Prostate gland (tissue), 2 donors: ENCODE data around the gene NRXN3.

Experiments used
- CTCF ChIP-seq, 4 experiments: fragments of 200-600 bp in 2 of 4; fragments of 450-650 bp in 2 of 4; sonication (generic) in 2 of 4; IDR thresholded peaks; 1 replicate in 3 of 4; 2 replicates in 1 of 4; pipeline ENCODE4 v1.5.1; 2016 to 2019; ENCODE audit warnings: antibody characterized with exemption in 4 of 4, mild to moderate bottlenecking in 2 of 4, moderate library complexity in 2 of 4
- POLR2A ChIP-seq: fragments of 450-650 bp; IDR thresholded peaks from one replicate; pipeline ENCODE4 v1.6.1; 2016; ENCODE audit warnings: antibody characterized with exemption, mild to moderate bottlenecking
- POLR2AphosphoS5 ChIP-seq: sonication (generic); formaldehyde crosslinking; IDR thresholded peaks from one replicate; pipeline ENCODE4 v1.6.1; 2017; ENCODE audit warnings: antibody characterized with exemption

DNA sequence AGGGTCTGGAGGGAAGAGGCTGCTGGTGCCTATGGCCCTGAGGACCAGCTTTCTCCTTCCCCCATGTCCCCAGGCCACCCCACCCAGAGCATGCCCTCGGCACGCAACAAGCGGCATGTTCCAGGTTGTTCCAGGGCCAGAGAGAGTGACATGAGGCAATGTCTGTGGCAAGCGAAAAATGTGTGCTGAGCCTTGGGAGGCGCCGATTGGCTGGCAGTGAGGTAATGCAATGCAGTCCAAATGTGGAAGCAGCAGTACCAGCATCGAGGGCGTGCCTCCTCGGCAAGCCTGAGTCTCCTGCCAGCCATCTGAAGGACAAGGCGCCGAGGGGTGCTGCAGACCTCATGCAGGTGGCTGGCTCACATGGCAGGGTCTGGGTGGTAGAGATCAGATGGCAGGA, 423.8 kb downstream of the NRXN3 start:
- TF ChIP-seq POLR2AphosphoS5 (no peak), POLR2A (no peak), CTCF (IDR thresholded peaks at IDR 0.05) (no peak)
